PFSK-1 (cell line): ENCODE results near the gene HCFC1.

Source experiments
- POLR2AphosphoS5 ChIP-seq: IDR thresholded peaks from 2 replicates; pipeline ENCODE4 v1.6.1; 2012; ENCODE audit warnings: low read depth, mild to moderate bottlenecking, control low read depth, low read length, moderate library complexity
- REST ChIP-seq, 2 experiments: IDR thresholded peaks; 2 replicates each; pipeline versions ENCODE4 v1.6.1 to v1.8.0; 2011 to 2012; ENCODE audit warnings: low read depth in 2 of 2, low read length in 2 of 2, control low read depth in 1 of 2, inconsistent platforms in 1 of 2, mild to moderate bottlenecking in 1 of 2, moderate library complexity in 1 of 2; ENCODE audit not compliant: insufficient read depth in 1 of 2
- SIN3A ChIP-seq: IDR thresholded peaks from 2 replicates; pipeline ENCODE4 v1.6.1; 2012; ENCODE audit warnings: mild to moderate bottlenecking, low read length, moderate library complexity, borderline replicate concordance; ENCODE audit not compliant: insufficient read depth
- TAF1 ChIP-seq: IDR thresholded peaks from 2 replicates; pipeline ENCODE4 v1.6.1; 2012; ENCODE audit warnings: low read length, control low read depth, borderline replicate concordance; ENCODE audit not compliant: insufficient read depth

- TF ChIP-seq REST (IDR thresholded peaks at IDR 0.05; ENCODE audit: insufficient read depth in 1 of 2, low read depth in 2 of 2, low read length in 2 of 2) (no peak), POLR2AphosphoS5 (no peak), TAF1 (no peak), SIN3A (no peak)
Measured at GRCh38 chrX:153933748-153934147, 37.9 kb downstream of the HCFC1 start.
